D341Med (cell line): ENCODE results near the gene PPP4R2.

Experiments
- DNase-seq: peaks from one replicate; pipeline ENCODE4 v3.0.0; 2012; ENCODE audit warnings: low spot score

PPP4R2 gene

DNA sequence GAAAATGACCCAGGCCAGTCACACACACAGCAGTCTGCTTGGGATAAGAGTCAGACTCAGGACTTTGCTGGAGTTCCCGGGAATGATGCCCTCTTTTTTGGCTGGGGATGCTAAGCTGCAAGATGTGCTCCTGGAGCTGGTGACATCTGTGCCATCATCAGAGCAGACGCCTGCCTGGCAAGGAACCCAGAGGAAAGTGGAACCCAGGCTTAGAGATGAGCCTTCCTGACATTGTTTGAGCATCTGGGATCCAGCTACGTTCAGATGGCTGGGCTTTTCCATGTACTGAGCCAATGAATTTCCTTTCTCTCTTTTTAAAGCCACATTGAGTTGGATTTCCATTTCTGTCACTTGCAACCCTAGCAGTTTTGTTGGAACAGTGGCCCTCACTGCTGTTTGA, 118.1 kb downstream of the PPP4R2 start:
- no peak for DNase-seq

DNA sequence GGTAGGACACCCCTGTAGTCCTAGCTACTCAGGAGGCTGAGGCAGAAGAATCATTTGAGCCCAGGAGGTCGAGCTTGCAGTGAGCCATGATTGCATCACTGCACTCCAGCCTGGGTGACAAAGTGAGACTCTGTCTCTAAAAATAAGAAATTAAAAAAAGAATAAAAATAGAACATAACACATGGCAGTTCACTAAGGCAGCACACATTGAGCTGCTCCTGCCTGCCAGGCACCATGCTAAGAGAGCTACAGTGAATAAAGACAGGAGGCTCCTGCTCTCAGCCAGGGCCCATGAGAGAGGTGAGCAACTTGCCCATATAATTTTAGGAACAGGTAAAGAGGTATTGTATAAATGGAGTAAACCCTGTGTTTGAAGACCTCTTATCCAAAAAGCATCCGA, 119.2 kb downstream of the PPP4R2 start:
- no peak for DNase-seq
